LHCN-M2 (cell line): ENCODE data around the gene PRKG1. TPM values are rescaled to one million over a fixed set of nuclear protein-coding genes. Genes with fewer than 3 reads are reported as not detected.

Source experiments
- DNase-seq: peaks from one replicate; pipeline ENCODE4 v3.0.0-alpha.2; 2012; ENCODE audit warnings: low read depth
- total RNA-seq: library from RNA; depleted of rRNA; stranded (reverse); fragments of >200 nt; gene quantifications from 2 replicates; pipeline ENCODE4 v1.2.3, GENCODE V29; 2014

PRKG1 gene
- total RNA-seq, 1 experiment from 2014 or later, result 6.4 TPM

- no peak for DNase-seq
Measured at GRCh38 chr10:52106011-52106410, 1031.7 kb downstream of the PRKG1 start.

- DNase-seq, result peak; percentile 18
Measured at GRCh38 chr10:52106899-52107298, 1032.6 kb downstream of the PRKG1 start.

- no peak for DNase-seq
Measured at GRCh38 chr10:52108236-52108635, 1033.9 kb downstream of the PRKG1 start.

- DNase-seq, result no peak
Measured at GRCh38 chr10:52110576-52110975, 1036.3 kb downstream of the PRKG1 start.

GRCh38 chr10:52111101-52111891 is 1037.0 kb downstream of the PRKG1 start:
- DNase-seq, result no peak

GRCh38 chr10:52115823-52116222 is 1041.5 kb downstream of the PRKG1 start:
- peak; percentile 22 for DNase-seq

GRCh38 chr10:52119507-52119906 is 1045.2 kb downstream of the PRKG1 start:
- no peak for DNase-seq

- DNase-seq, result no peak
Measured at GRCh38 chr10:52121688-52122087, 1047.4 kb downstream of the PRKG1 start.

- no peak for DNase-seq
Measured at GRCh38 chr10:52128056-52128683, 1053.9 kb downstream of the PRKG1 start.

GRCh38 chr10:52129410-52130178 is 1055.3 kb downstream of the PRKG1 start:
- DNase-seq, result no peak

- no peak for DNase-seq
Measured at GRCh38 chr10:52135101-52135500, 1060.8 kb downstream of the PRKG1 start.

GRCh38 chr10:52136921-52137320 is 1062.6 kb downstream of the PRKG1 start:
- DNase-seq, result no peak

- no peak for DNase-seq
Measured at GRCh38 chr10:52143338-52143737, 1069.1 kb downstream of the PRKG1 start.

GRCh38 chr10:52145636-52146035 is 1071.3 kb downstream of the PRKG1 start:
- DNase-seq, result no peak

- DNase-seq, result peak; percentile 65
Measured at GRCh38 chr10:52146766-52147165, 1072.5 kb downstream of the PRKG1 start.

- no peak for DNase-seq
Measured at GRCh38 chr10:52170776-52171175, 1096.5 kb downstream of the PRKG1 start.

GRCh38 chr10:52172581-52172980 is 1098.3 kb downstream of the PRKG1 start:
- DNase-seq, result peak; percentile 8

GRCh38 chr10:52185256-52185655 is 1111.0 kb downstream of the PRKG1 start:
- no peak for DNase-seq

- DNase-seq, result peak; percentile 21
Measured at GRCh38 chr10:52187521-52188258, 1113.4 kb downstream of the PRKG1 start.

- no peak for DNase-seq
Measured at GRCh38 chr10:52191049-52191448, 1116.8 kb downstream of the PRKG1 start.

GRCh38 chr10:52194191-52194590 is 1119.9 kb downstream of the PRKG1 start:
- DNase-seq, result no peak

GRCh38 chr10:52194716-52195115 is 1120.4 kb downstream of the PRKG1 start:
- no peak for DNase-seq
